GM12874 (cell line): Measurements from ENCODE around the gene TXNDC11.

Source experiments
- TF ChIP-seq, protein P1 (sequence below): IDR thresholded peaks from 2 replicates; pipeline ENCODE4 v1.5.1; 2011; ENCODE audit warnings: low read depth, mild to moderate bottlenecking, control low read depth, low read length, moderate library complexity; ENCODE audit not compliant: insufficient read depth

The TXNDC11 gene

DNA sequence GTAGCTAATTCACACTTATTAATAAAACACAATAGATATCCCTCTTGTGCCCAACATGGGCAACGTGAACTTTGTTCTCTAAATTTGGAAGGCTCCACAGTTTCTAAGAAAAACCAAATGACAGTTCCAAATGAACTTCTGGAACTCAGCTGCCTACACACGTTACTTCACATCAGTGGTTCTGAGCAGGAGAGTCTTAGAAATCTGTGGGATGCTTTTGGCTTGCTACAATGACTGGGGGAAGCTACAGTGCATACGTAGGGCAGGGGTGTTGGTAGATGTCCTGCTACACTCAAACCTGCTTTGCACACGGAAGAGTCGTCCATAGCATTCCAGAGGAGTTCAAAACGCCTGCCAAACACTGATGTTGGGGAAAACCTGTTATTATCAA, 8.0 kb downstream of the TXNDC11 start:
- TF ChIP-seq, protein P1, sequence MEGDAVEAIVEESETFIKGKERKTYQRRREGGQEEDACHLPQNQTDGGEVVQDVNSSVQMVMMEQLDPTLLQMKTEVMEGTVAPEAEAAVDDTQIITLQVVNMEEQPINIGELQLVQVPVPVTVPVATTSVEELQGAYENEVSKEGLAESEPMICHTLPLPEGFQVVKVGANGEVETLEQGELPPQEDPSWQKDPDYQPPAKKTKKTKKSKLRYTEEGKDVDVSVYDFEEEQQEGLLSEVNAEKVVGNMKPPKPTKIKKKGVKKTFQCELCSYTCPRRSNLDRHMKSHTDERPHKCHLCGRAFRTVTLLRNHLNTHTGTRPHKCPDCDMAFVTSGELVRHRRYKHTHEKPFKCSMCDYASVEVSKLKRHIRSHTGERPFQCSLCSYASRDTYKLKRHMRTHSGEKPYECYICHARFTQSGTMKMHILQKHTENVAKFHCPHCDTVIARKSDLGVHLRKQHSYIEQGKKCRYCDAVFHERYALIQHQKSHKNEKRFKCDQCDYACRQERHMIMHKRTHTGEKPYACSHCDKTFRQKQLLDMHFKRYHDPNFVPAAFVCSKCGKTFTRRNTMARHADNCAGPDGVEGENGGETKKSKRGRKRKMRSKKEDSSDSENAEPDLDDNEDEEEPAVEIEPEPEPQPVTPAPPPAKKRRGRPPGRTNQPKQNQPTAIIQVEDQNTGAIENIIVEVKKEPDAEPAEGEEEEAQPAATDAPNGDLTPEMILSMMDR: no peak

- TF ChIP-seq, protein P1: no peak
These were observed 8.5 kb downstream of the TXNDC11 start for GRCh38 chr16:11734025-11734652.

DNA sequence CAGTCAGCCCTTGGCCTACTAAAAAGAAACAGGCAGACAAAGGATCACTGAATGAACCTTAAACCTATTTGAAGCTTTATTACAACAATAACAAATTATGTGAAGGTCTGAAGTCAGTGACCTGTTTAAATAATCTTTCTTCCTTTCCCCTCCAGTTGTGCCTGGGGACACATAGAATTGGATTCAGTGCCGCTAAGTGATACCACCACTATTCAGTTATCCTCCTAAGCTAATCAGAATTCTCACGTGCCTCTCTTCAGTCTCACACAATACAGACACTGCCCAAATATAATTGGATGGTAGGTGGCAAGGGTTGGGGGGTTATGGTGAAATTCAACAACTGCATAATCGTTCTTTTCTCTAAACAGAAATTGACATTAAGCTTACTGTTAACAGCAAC, 11.4 kb downstream of the TXNDC11 start:
- TF ChIP-seq, protein P1: no peak

GRCh38 chr16:11729787-11730186, 12.9 kb downstream of the TXNDC11 start:
- TF ChIP-seq, protein P1: no peak

- TF ChIP-seq, protein P1: no peak
These were observed 14.7 kb downstream of the TXNDC11 start for GRCh38 chr16:11727796-11728543.

DNA sequence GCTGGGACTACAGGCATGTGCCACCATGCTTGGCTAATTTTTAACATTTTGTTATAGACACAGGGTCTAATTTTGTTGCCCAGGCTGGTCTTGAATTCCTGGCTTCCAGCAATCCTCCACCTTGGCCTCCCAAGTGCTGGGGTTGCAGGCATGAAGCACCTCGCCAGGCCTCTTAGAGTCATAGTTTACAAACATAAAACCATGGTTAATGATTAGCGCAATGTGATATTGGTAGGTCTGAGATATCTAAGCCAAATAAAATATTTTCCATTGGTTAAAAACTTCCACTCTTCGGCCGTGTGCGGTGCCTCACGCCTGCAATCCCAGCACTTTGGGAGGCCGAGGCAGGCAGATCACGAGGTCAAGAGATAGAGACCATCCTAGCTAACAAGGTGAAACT, 16.6 kb downstream of the TXNDC11 start:
- TF ChIP-seq, protein P1: no peak

- TF ChIP-seq, protein P1: no peak
These were observed 17.2 kb downstream of the TXNDC11 start for GRCh38 chr16:11725457-11725856.
